HUES48 (cell line): ENCODE measurements around the gene LCN1.

Experiments used
- H3K27ac ChIP-seq: one replicate; pipeline ENCODE4 v1.7.0; 2013; ENCODE audit warnings: low read depth, low read length, inconsistent platforms
- H3K27me3 ChIP-seq: 2 replicates; pipeline ENCODE4 v1.6.1; 2013; ENCODE audit warnings: mild to moderate bottlenecking, low read length; ENCODE audit not compliant: control insufficient read depth, insufficient read depth
- H3K36me3 ChIP-seq: 2 replicates; pipeline ENCODE4 v1.6.1; 2013; ENCODE audit warnings: low read length; ENCODE audit not compliant: control insufficient read depth, insufficient read depth
- H3K4me1 ChIP-seq: 2 replicates; pipeline ENCODE4 v1.6.1; 2013; ENCODE audit warnings: mild to moderate bottlenecking, low read length; ENCODE audit not compliant: control insufficient read depth, insufficient read depth
- H3K4me3 ChIP-seq: 2 replicates; pipeline ENCODE4 v1.5.1; 2013; ENCODE audit warnings: mild to moderate bottlenecking, low read depth, low read length
- H3K9ac ChIP-seq: 2 replicates; pipeline ENCODE4 v1.6.1; 2013; ENCODE audit warnings: mild to moderate bottlenecking, low read depth, low read length, moderate library complexity
- H3K9me3 ChIP-seq: 2 replicates; pipeline ENCODE4 v1.6.1; 2013; ENCODE audit warnings: low read length; ENCODE audit not compliant: control insufficient read depth, insufficient read depth

The LCN1 gene

GRCh38 chr9:135480940-135481310, 40.3 kb upstream of the LCN1 start:
- H3K9ac ChIP-seq: peak overlapping the region; percentile 59; the same call in 1 of the 2 replicates
- peaks cover 31% of the 10 kb centered on the region for H3K36me3 ChIP-seq
- H3K27me3 ChIP-seq: no peaks in the 10 kb centered on the region
- no peaks in the 10 kb centered on the region for H3K4me1 ChIP-seq
- H3K9me3 ChIP-seq: no peaks in the 10 kb centered on the region
- H3K27ac ChIP-seq: no peak overlapping the region
- peak overlapping the region; percentile 79 for H3K4me3 ChIP-seq

- Histone ChIP-seq H3K9ac (no peak overlapping the region), H3K9me3 (no peaks in the 10 kb centered on the region), H3K4me1 (no peaks in the 10 kb centered on the region), H3K4me3 (no peak overlapping the region), H3K27me3 (no peaks in the 10 kb centered on the region), H3K36me3 (peaks cover 44% of the 10 kb centered on the region), H3K27ac (no peak overlapping the region)
Measured at GRCh38 chr9:135482015-135482754, 39.1 kb upstream of the LCN1 start.

GRCh38 chr9:135484460-135485277, 36.6 kb upstream of the LCN1 start:
- no peak overlapping the region for H3K4me3 ChIP-seq
- peaks cover 65% of the 10 kb centered on the region for H3K36me3 ChIP-seq
- H3K4me1 ChIP-seq: no peaks in the 10 kb centered on the region
- no peaks in the 10 kb centered on the region for H3K27me3 ChIP-seq
- H3K9ac ChIP-seq: no peak overlapping the region
- no peak overlapping the region for H3K27ac ChIP-seq
- H3K9me3 ChIP-seq: no peaks in the 10 kb centered on the region

GRCh38 chr9:135485385-135485784, 35.9 kb upstream of the LCN1 start:
- Histone ChIP-seq H3K27ac (no peak overlapping the region), H3K36me3 (peaks cover 65% of the 10 kb centered on the region), H3K4me1 (no peaks in the 10 kb centered on the region), H3K9ac (no peak overlapping the region), H3K9me3 (no peaks in the 10 kb centered on the region), H3K4me3 (no peak overlapping the region), H3K27me3 (no peaks in the 10 kb centered on the region)

- Histone ChIP-seq H3K4me1 (peaks cover 3% of the 10 kb centered on the region; the same call in 1 of the 2 replicates), H3K9ac (no peak overlapping the region), H3K36me3 (peaks cover 65% of the 10 kb centered on the region), H3K4me3 (no peak overlapping the region), H3K9me3 (no peaks in the 10 kb centered on the region), H3K27ac (no peak overlapping the region), H3K27me3 (no peaks in the 10 kb centered on the region)
Measured at GRCh38 chr9:135485832-135486231, 35.4 kb upstream of the LCN1 start.

DNA sequence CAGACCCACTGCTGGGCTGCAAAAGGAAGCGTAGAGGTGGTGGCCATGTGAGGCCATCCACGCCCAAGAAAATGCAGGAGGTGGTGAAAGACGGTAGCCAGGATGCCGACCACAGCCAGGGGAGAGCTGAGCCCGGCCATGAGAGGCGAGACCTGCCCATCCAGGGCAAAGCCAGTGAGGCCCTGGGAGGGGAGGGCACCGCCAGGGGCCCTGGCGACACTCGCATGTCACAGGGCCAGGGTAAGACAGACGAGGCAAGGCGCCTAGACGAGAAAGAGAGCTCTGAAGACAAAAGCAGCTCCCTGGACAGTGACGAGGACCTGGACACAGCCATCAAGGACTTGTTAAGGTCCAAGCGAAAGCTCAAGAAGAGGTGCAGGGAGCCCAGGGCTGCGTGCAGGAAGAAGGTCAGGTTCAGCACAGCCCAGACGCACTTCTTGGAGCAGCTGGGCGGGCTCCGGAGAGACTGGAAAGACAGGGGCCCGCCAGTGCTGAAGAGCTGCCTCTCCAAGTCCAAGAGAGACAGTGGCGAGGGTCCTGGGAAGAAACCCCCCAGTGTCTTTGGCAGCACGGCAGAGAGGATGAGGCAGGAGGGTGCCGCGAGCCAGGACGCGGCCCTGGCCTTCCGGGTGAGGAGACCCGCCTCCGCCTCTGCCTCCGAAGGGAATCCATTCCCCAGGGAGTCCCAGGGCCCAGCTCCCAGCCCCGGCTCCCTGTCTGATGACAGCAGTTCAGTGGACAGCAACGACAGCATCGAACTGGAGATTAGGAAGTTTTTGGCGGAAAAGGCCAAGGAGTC, 34.8 kb upstream of the LCN1 start:
- Histone ChIP-seq H3K4me1 (peaks cover 5% of the 10 kb centered on the region; the same call in 1 of the 2 replicates), H3K4me3 (no peak overlapping the region), H3K9ac (no peak overlapping the region), H3K27me3 (no peaks in the 10 kb centered on the region), H3K9me3 (no peaks in the 10 kb centered on the region), H3K27ac (no peak overlapping the region), H3K36me3 (peaks cover 65% of the 10 kb centered on the region)

GRCh38 chr9:135487281-135488012, 33.8 kb upstream of the LCN1 start:
- no peak overlapping the region for H3K4me3 ChIP-seq
- no peak overlapping the region for H3K27ac ChIP-seq
- peaks cover 5% of the 10 kb centered on the region; the same call in 1 of the 2 replicates for H3K4me1 ChIP-seq

GRCh38 chr9:135488013-135488330, 33.3 kb upstream of the LCN1 start:
- Histone ChIP-seq H3K4me1 (peaks cover 5% of the 10 kb centered on the region; the same call in 1 of the 2 replicates), H3K27me3 (no peaks in the 10 kb centered on the region), H3K9ac (no peak overlapping the region), H3K9me3 (no peaks in the 10 kb centered on the region), H3K27ac (no peak overlapping the region), H3K4me3 (no peak overlapping the region), H3K36me3 (peaks cover 63% of the 10 kb centered on the region)

More at GRCh38 chr9:135487281-135488012, 33.8 kb upstream of the LCN1 start:
- no peaks in the 10 kb centered on the region for H3K9me3 ChIP-seq
- no peak overlapping the region for H3K9ac ChIP-seq
- H3K27me3 ChIP-seq: no peaks in the 10 kb centered on the region
- H3K36me3 ChIP-seq: peaks cover 65% of the 10 kb centered on the region

DNA sequence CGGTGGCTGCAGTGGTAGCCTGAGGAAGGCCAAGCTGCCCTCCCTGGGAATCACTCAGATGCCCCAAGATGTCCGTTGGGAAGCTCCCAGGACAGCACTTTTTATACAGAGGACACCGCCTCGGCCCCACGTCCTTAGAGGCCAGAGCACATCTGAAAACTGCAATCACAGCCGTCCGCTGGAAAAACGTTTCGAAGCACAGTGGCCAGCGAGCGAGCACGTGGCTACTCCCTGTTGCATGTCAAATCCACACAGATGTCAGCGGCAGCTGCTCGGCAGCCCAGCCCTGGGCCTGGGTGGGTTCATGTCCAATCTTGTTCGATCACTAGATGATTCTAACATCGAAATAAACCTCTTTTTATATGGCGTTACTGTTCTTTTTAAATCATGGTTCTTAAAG, 32.7 kb upstream of the LCN1 start:
- H3K27me3 ChIP-seq: no peaks in the 10 kb centered on the region
- H3K4me3 ChIP-seq: no peak overlapping the region
- no peak overlapping the region for H3K27ac ChIP-seq
- H3K36me3 ChIP-seq: peaks cover 58% of the 10 kb centered on the region
- H3K4me1 ChIP-seq: peaks cover 5% of the 10 kb centered on the region; the same call in 1 of the 2 replicates
- H3K9me3 ChIP-seq: no peaks in the 10 kb centered on the region
- no peak overlapping the region for H3K9ac ChIP-seq

DNA sequence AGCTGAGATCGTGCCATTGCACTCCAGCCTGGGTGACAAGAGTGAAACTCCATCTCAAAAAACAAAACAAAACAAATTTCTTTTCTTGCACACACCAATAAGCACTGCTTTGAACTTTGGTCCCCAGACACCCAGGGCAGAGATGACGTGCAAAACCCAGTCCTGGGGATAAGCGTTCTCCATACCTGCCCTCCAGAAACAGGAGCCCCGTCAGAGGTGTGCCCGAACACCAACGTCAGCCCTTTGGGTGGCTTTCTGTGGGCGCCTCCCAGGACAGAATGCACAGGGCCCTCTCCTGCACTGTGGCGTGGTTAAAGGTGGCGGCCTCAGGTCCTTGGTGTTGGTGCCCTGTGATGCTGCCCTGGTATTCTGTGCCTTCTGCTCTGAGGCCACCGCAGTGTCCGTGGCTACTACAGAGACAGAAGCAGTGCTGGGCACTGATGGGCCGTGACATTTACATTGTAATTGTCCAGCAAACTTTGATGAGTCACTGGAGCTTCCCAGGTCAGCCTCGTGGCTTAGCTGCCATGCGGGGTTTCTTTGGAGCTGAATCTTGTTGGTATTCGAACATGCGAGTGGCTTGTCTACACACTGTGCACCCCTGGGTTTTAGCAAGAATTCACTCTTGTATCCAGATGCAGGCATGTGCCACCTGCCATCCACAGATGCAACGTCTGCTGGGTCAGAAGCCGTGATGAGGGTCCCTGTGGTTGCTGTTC, 31.9 kb upstream of the LCN1 start:
- H3K27ac ChIP-seq: no peak overlapping the region

More for the DNA sequence above, 31.9 kb upstream of the LCN1 start:
- Histone ChIP-seq H3K9ac (no peak overlapping the region), H3K36me3 (peaks cover 50% of the 10 kb centered on the region), H3K4me1 (peaks cover 5% of the 10 kb centered on the region; the same call in 1 of the 2 replicates), H3K27me3 (no peaks in the 10 kb centered on the region), H3K4me3 (no peak overlapping the region), H3K9me3 (no peaks in the 10 kb centered on the region)
